Tibial nerve (tissue), 4 donors: ENCODE results near the gene ASIC2. TPM values are rescaled to one million over a fixed set of nuclear protein-coding genes. Genes with fewer than 3 reads are reported as not detected.

ENCODE experiments used
- DNase-seq, 2 donors: peaks; one replicate each; pipeline ENCODE4 v3.0.0-alpha.2; 2019; ENCODE audit warnings: low spot score in 2 of 2
- H3K27ac ChIP-seq, 4 donors: fragments of 200-600 bp; sonication (generic) in 3 of 4; one replicate each; pipeline ENCODE4 v1.5.1; 2017 to 2019; ENCODE audit warnings: mild to moderate bottlenecking in 1 of 4
- H3K27me3 ChIP-seq, 2 donors: fragments of 200-600 bp; sonication (generic) in 1 of 2; one replicate each; pipeline versions ENCODE4 v1.5.1 to v1.6.0; 2017 to 2019
- H3K36me3 ChIP-seq, 3 donors: fragments of 200-600 bp; sonication (generic); one replicate each; pipeline ENCODE4 v1.5.1; 2018 to 2019
- H3K4me1 ChIP-seq, 4 donors: fragments of 200-600 bp; sonication (generic) in 3 of 4; one replicate each; pipeline ENCODE4 v1.5.1; 2017 to 2019
- H3K4me3 ChIP-seq, 4 donors: fragments of 200-600 bp; sonication (generic) in 3 of 4; one replicate each; pipeline ENCODE4 v1.5.1; 2017 to 2019; ENCODE audit warnings: mild to moderate bottlenecking in 1 of 4, moderate library complexity in 1 of 4
- H3K9me3 ChIP-seq, 4 donors: fragments of 200-600 bp; sonication (generic) in 3 of 4; one replicate each; pipeline ENCODE4 v1.5.1; 2017 to 2019
- CTCF ChIP-seq, 5 experiments: fragments of 200-600 bp in 3 of 5; fragments of 450-650 bp in 2 of 5; sonication (generic) in 3 of 5; IDR thresholded peaks; one replicate each; pipeline ENCODE4 v1.5.1; 2016 to 2019; ENCODE audit warnings: antibody characterized with exemption in 5 of 5, mild to moderate bottlenecking in 3 of 5, moderate library complexity in 2 of 5
- EP300 ChIP-seq, 2 donors: sonication (generic); formaldehyde crosslinking; IDR thresholded peaks; one replicate each; pipeline ENCODE4 v1.6.1; 2017; ENCODE audit warnings: antibody characterized with exemption in 2 of 2, mild to moderate bottlenecking in 1 of 2
- POLR2A ChIP-seq, 2 donors: fragments of 450-650 bp; IDR thresholded peaks; one replicate each; pipeline ENCODE4 v1.6.1; 2017; ENCODE audit warnings: antibody characterized with exemption in 2 of 2, mild to moderate bottlenecking in 2 of 2, moderate library complexity in 2 of 2
- WGBS, 2 donors: methylation state at CpG; one replicate each; pipeline ENCODE4 v1.1.5; 2018; 5-methylcytosine and 5-hydroxymethylcytosine counted together
- total RNA-seq, 4 donors: library from RNA; depleted of rRNA; stranded (reverse); fragments of >200 nt; gene quantifications; one replicate each; pipeline ENCODE4 v1.1.0, GENCODE V29; 2016

The ASIC2 gene
- total RNA-seq, 4 donors from 2014 or later: 0.21 to 1.5 (median 0.50) TPM

DNA sequence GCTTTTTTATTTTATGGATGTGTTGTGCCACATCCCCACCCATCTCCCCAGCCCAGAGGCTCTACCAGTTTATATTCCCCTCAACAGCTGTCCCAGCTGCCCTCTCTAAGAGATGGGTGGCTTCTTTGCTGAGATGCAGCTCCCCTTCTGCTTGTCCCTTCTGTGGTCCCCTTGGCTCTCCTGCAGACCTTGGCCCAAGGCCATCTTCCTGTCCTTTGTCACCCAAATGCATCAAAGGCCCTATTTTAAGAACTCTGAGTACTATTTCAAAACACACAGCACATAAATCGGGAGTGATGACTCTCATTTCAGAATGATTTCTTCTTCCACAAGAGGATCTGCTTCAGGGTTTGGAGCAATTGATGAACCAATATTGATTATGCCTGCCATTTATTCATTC, 216.1 kb downstream of the ASIC2 start:
- Histone ChIP-seq H3K27ac (no peak overlapping the region), H3K36me3 (no peaks in the 10 kb centered on the region), H3K4me3 (no peak overlapping the region), H3K9me3 (no peaks in the 10 kb centered on the region), H3K27me3 (peaks cover 0 to 23% of the 10 kb centered on the region in 2 donors), H3K4me1 (no peaks in the 10 kb centered on the region)
- 38 to 41% methylated on average over 1 of the region's 1 CpG for WGBS, 2 donors
- no peak for DNase-seq
- TF ChIP-seq POLR2A (IDR thresholded peaks at IDR 0.05): no peak
- TF ChIP-seq EP300 (IDR thresholded peaks at IDR 0.05): no peak
- no peak for TF ChIP-seq CTCF (IDR thresholded peaks at IDR 0.05)

- TF ChIP-seq EP300 (IDR thresholded peaks at IDR 0.05) (no peak), POLR2A (IDR thresholded peaks at IDR 0.05) (no peak), CTCF (IDR thresholded peaks at IDR 0.05) (no peak)
- 62 to 68% methylated on average over 7 of the region's 7 CpGs for WGBS, 2 donors
Observed at GRCh38 chr17:33073416-33073815, 219.7 kb downstream of the ASIC2 start.

GRCh38 chr17:33072421-33073161, 220.5 kb downstream of the ASIC2 start:
- no peaks in the 10 kb centered on the region for H3K9me3 ChIP-seq
- H3K4me1 ChIP-seq: no peaks in the 10 kb centered on the region
- H3K36me3 ChIP-seq: no peaks in the 10 kb centered on the region
- peaks cover 0 to 8% of the 10 kb centered on the region in 2 donors for H3K27me3 ChIP-seq
- no peak overlapping the region for H3K27ac ChIP-seq
- WGBS, 2 donors: 73 to 80% methylated on average over 12 of the region's 12 CpGs
- TF ChIP-seq POLR2A (IDR thresholded peaks at IDR 0.05): no peak
- no peak for TF ChIP-seq EP300 (IDR thresholded peaks at IDR 0.05)
- TF ChIP-seq CTCF (IDR thresholded peaks at IDR 0.05): no peak
- H3K4me3 ChIP-seq: no peak overlapping the region
- DNase-seq: no peak

More at GRCh38 chr17:33073416-33073815, 219.7 kb downstream of the ASIC2 start:
- Histone ChIP-seq H3K27me3 (peaks cover 0 to 15% of the 10 kb centered on the region in 2 donors), H3K4me1 (no peaks in the 10 kb centered on the region), H3K27ac (no peak overlapping the region), H3K36me3 (no peaks in the 10 kb centered on the region), H3K4me3 (no peak overlapping the region), H3K9me3 (no peaks in the 10 kb centered on the region)
- DNase-seq: no peak

DNA sequence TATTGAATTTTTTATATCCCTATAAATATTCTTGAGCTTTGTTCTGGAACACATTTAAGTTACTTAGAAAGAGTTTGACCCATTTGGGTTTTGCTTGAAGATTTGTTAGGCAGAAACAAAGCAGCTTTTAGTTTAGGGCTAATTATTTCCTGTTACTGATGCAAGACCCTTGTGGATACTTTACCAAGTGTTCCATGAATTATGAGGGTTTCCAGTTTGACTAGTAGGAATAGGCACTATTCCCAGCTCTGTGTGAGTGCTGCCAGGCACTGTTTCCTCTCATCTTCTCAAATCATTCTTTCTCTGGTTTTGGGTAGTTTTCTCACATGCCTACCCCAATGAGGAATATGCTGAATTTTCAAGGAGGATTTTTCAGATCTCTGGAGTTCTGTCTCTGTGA, 221.4 kb downstream of the ASIC2 start:
- TF ChIP-seq EP300 (IDR thresholded peaks at IDR 0.05) (no peak), POLR2A (IDR thresholded peaks at IDR 0.05) (no peak), CTCF (IDR thresholded peaks at IDR 0.05) (no peak)

GRCh38 chr17:33057564-33057963, 235.5 kb downstream of the ASIC2 start:
- Histone ChIP-seq H3K4me3 (no peak overlapping the region), H3K27me3 (no peaks in the 10 kb centered on the region), H3K27ac (no peak overlapping the region), H3K36me3 (no peaks in the 10 kb centered on the region), H3K9me3 (no peaks in the 10 kb centered on the region), H3K4me1 (no peaks in the 10 kb centered on the region)
- TF ChIP-seq CTCF (IDR thresholded peaks at IDR 0.05) (no peak), EP300 (IDR thresholded peaks at IDR 0.05) (no peak), POLR2A (IDR thresholded peaks at IDR 0.05) (no peak)
- no peak for DNase-seq
- WGBS, 2 donors: 55 to 73% methylated on average over 2 of the region's 2 CpGs

More for the DNA sequence above, 221.4 kb downstream of the ASIC2 start:
- Histone ChIP-seq H3K4me3 (no peak overlapping the region), H3K9me3 (no peaks in the 10 kb centered on the region), H3K36me3 (no peaks in the 10 kb centered on the region), H3K27ac (no peak overlapping the region), H3K27me3 (peaks cover 0 to 3% of the 10 kb centered on the region in 2 donors), H3K4me1 (no peaks in the 10 kb centered on the region)
- no peak for DNase-seq
